BE2C (cell line): ENCODE measurements around the gene KCNMB3.
A peak's percentile ranks its signal among the peaks of the same experiment; 100 is the strongest.
"Not testable (repeated sequence)": the region's sequence is repeated elsewhere in the genome, so short reads cannot be mapped to it uniquely, and the experiment has no call there.

Experiments used
- DNase-seq: peaks from one replicate; pipeline ENCODE4 v3.0.0-alpha.2; 2020
- H3K27me3 ChIP-seq: fragments of 250-450 bp; sonication (Bioruptor Pico); 2 replicates; pipeline ENCODE4 v1.5.1; 2020; ENCODE audit warnings: mild to moderate bottlenecking
- H3K36me3 ChIP-seq: fragments of 250-450 bp; sonication (Bioruptor Pico); 2 replicates; pipeline ENCODE4 v1.5.1; 2020; ENCODE audit warnings: mild to moderate bottlenecking
- H3K4me1 ChIP-seq: fragments of 250-450 bp; sonication (Bioruptor Pico); 2 replicates; pipeline ENCODE4 v1.5.1; 2020
- H3K4me3 ChIP-seq: 2 replicates; pipeline ENCODE4 v1.5.1; 2011; ENCODE audit warnings: low read depth, low read length
- H3K9me3 ChIP-seq: fragments of 250-450 bp; sonication (Bioruptor Pico); 2 replicates; pipeline ENCODE4 v1.5.1; 2020
- TF ChIP-seq, protein P1 (sequence below): IDR thresholded peaks from 2 replicates; pipeline ENCODE4 v1.5.1; 2012; ENCODE audit warnings: mild to moderate bottlenecking, low read depth, low read length

KCNMB3 gene

DNA sequence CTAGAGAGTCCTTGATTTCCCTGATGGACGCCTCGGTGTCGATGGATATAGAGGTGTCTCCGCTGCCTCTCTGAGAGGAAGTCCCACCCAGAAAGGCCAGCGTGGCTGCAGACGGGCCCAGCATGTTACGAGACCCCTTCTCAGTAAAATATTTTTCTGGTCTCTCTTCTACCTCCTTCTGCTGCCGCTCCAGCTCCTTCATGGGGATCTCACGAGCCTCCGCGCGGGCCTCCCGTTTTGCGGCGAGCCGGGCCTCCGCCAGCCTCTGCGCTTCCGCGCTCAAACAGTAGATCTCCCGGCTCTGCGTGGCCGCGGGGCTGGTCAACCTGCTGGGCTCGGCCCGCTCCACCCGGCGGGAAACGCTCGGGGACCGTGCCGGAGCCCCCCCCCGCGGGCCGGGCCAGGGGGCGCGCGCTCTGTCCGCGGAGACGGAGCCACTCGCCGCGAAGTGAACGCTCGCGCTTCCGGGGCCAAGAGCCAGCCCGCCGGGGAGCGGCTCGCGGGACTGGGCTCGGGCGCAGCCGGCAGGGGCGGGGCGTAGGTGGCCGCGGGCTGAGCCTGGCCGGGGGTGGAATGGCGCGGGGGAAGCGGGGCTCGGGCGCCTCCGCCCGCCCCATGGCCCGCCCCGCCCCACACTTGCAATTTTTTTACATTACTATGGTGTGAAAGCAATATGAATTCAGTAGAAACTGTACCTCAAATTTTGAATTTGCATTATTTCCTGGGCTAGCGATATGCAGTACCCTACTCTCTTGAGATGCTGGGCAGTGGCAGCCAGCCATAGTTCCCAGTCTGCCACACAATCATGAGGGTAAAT, 10.2 kb upstream of the KCNMB3 start:
- Histone ChIP-seq H3K27me3 (0 out of 2 replicates have a peak, but pooled peaks cover 4% of the 10 kb centered on the region), H3K4me3 (peak overlapping the region; percentile 55), H3K4me1 (no peaks in the 10 kb centered on the region), H3K9me3 (peaks cover 6% of the 10 kb centered on the region), H3K36me3 (no peaks in the 10 kb centered on the region)
- peak; percentile 83 for DNase-seq
- TF ChIP-seq, protein P1, sequence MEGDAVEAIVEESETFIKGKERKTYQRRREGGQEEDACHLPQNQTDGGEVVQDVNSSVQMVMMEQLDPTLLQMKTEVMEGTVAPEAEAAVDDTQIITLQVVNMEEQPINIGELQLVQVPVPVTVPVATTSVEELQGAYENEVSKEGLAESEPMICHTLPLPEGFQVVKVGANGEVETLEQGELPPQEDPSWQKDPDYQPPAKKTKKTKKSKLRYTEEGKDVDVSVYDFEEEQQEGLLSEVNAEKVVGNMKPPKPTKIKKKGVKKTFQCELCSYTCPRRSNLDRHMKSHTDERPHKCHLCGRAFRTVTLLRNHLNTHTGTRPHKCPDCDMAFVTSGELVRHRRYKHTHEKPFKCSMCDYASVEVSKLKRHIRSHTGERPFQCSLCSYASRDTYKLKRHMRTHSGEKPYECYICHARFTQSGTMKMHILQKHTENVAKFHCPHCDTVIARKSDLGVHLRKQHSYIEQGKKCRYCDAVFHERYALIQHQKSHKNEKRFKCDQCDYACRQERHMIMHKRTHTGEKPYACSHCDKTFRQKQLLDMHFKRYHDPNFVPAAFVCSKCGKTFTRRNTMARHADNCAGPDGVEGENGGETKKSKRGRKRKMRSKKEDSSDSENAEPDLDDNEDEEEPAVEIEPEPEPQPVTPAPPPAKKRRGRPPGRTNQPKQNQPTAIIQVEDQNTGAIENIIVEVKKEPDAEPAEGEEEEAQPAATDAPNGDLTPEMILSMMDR: no peak

DNA sequence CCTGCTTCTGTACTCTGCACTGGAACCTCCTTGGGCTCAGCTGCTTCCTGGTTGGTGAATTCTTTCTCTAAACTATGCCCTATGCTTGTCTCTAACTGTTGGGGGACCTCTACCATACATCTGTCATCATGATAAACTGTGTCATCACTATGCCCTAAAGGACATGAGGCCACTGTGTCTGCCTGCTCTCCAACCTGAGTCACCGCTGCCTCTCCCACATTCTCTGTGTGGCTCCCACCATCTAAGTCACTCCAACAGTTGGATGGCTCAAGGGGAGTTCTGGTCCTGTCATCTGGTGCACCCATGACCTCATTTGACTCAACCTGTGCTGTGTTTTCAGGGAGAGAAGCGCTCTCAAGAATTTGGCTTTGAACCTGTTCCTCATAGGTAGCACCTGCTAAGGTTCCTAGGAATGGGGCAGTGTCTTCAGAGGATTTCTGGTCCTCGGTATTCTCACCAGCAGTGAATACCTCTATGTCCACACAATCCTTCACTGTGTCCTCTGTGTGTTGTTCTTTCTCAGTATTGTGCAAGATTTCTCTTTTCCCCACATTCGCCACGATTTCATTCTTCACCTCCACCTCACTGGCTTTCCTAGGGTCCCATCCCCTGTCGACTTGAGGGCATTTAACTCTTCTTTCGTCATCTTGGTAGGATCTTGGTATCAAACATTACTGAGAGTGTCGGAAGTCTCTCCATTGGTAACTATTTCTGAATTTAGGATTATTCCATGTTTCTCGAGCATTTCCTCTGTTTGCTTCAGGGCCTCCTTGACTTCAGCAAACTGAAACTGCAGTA, 9.2 kb upstream of the KCNMB3 start:
- H3K36me3 ChIP-seq, DNase-seq, H3K9me3 ChIP-seq, H3K4me3 ChIP-seq, H3K4me1 ChIP-seq, H3K27me3 ChIP-seq: not testable (repeated sequence)

DNA sequence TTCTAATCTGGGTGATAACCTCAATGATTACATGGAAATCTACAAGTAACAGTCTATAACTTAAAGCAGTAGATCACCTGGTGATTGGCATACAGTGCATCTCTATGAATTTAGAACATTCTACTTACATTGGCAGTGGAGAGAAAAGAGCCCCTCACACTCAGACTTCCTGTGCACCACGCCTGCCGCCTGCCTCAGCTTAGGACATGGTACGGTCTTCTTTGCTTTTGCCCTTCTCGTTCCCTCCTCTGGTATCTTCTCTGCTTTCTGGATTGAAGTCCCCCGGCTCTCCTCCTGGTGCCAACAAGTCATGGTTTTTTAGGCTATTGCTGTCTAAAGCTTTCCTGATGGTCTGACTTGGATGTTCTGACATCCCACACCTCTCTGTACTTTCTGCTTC, 7.9 kb upstream of the KCNMB3 start:
- Histone ChIP-seq H3K4me3 (no peak overlapping the region), H3K9me3 (peaks cover 6% of the 10 kb centered on the region), H3K27me3 (no peaks in the 10 kb centered on the region), H3K4me1 (no peaks in the 10 kb centered on the region), H3K36me3 (no peaks in the 10 kb centered on the region)
- TF ChIP-seq, protein P1: no peak
- no peak for DNase-seq

DNA sequence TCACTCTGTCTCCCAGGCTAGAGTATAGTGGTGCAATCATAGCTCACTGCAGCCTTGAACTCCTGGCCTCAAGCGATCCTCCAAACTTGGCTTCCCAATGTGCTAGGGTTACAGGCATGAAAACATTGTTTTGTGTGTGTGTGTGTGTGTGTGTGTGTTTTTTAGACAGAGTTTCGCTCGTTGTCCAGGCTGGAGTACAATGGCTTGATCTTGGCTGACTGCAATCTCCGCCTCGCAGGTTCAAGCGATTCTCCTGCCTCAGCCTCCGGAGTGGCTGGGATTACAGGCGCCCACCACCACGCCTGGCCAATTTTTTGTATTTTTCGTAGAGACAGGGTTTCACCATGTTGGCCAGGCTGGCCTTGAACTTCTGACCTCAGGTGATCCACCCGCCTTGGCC, 6.8 kb upstream of the KCNMB3 start:
- not testable (repeated sequence) for H3K9me3 ChIP-seq, H3K4me1 ChIP-seq, H3K36me3 ChIP-seq, DNase-seq, H3K27me3 ChIP-seq, H3K4me3 ChIP-seq

DNA sequence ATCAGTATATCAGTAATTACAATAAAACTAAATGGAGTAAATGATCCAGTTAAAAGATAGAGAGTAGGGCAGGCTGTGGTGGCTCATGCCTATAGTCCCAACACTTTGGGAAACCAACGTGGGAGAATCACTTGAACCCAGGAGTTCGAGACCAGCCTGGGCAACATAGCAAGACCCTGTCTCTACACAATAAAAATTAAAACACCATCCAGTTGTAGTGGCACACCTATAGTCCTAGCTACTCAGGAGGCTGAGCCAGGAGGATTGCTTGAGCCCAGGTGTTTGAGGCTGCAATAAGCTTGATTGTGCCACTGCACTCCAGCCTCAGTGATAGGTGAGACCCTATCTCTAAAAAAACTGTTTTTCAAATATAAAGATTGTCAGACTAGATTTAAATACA, 5.9 kb upstream of the KCNMB3 start:
- Histone ChIP-seq H3K9me3 (peaks cover 6% of the 10 kb centered on the region; the same call in 1 of the 2 replicates), H3K36me3 (no peaks in the 10 kb centered on the region), H3K4me3 (no peak overlapping the region), H3K27me3 (no peaks in the 10 kb centered on the region), H3K4me1 (no peaks in the 10 kb centered on the region)
- TF ChIP-seq, protein P1: no peak
- no peak for DNase-seq

DNA sequence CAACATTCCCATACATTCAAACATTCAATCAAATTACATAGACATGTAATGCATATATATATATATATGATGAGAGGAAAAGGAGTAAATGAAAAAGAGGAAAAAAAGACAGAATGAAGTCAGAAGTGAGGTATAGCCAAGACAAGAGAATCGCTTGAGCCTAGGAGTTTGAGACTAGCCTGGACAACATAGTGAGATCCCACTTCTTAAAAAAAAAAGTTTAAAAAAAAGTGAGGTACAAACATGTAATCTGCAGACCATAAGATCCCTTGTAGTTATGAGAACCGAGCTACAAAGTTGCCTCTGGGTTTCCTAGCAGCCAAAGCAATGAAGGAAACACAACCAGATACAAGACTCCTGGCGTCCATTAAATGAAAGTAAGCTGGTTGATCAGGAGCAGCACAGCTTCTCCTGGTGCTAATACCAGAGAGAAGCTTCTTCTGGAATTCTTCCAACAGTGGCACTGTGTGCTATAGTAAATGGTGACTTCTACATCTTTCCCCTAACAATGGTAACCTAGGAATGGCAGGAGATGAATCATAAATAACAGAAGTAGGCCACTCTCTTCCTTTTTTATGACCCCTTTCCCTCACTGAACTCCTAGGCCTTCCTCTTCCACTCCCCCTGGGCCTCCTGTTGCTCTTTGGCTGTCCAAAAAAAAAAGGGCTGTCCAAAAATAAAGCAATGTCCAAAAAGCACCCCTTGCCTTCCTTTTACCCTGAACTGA, 3.5 kb downstream of the KCNMB3 start:
- DNase-seq: no peak
- 0 out of 2 replicates have a peak, but pooled peaks cover 3% of the 10 kb centered on the region for H3K36me3 ChIP-seq

More for the DNA sequence above, 3.5 kb downstream of the KCNMB3 start:
- H3K4me1 ChIP-seq: no peaks in the 10 kb centered on the region
- TF ChIP-seq, protein P1: no peak
- no peaks in the 10 kb centered on the region for H3K27me3 ChIP-seq
- H3K9me3 ChIP-seq: no peaks in the 10 kb centered on the region
- no peak overlapping the region for H3K4me3 ChIP-seq
